Measurements from ENCODE around the gene DMBT1.

Gene DMBT1

GRCh38 chr10:122537545-122537944 is 23.0 kb upstream of the DMBT1 start:
- peaks cover 28% of the 10 kb centered on the region for H3K4me1 ChIP-seq (ENCODE audit: insufficient read depth, low read length)
- H3K27me3 ChIP-seq (ENCODE audit: insufficient read depth, low read length, poor library complexity) = no peaks in the 10 kb centered on the region
- H3K36me3 ChIP-seq (ENCODE audit: insufficient read depth, low read length) = no peaks in the 10 kb centered on the region
- no peak overlapping the region for H3K9ac ChIP-seq (ENCODE audit: low read depth, low read length)
- no peaks in the 10 kb centered on the region for H3K9me3 ChIP-seq (ENCODE audit: insufficient read depth, low read length, severe bottlenecking)
- no peak overlapping the region for H3K4me3 ChIP-seq (ENCODE audit: low read depth in 1 of 2, low read length in 2 of 2)
- H3K27ac ChIP-seq (ENCODE audit: low read length) = no peak overlapping the region
- H2AFZ ChIP-seq (ENCODE audit: low read depth, low read length) = no peak overlapping the region
- no peak for ATAC-seq (ENCODE audit: insufficient read depth, low read depth)
- no peaks in the 10 kb centered on the region for H3K79me2 ChIP-seq (ENCODE audit: insufficient read depth, low read length)
- no peaks in the 10 kb centered on the region for H4K20me1 ChIP-seq (ENCODE audit: insufficient read depth, low read length)
- no peak for DNase-seq
- TF ChIP-seq CTCF (IDR thresholded peaks at IDR 0.05; ENCODE audit: borderline replicate concordance, extremely low read depth, low read length, poor library complexity, severe bottlenecking) = no peak
- TF ChIP-seq EZH2 (IDR thresholded peaks at IDR 0.05; ENCODE audit: borderline replicate concordance, low read depth, low read length, severe bottlenecking) = no peak
- no peak overlapping the region for H3K4me2 ChIP-seq (ENCODE audit: insufficient read depth, low read length)

GRCh38 chr10:122541541-122542002 is 19.0 kb upstream of the DMBT1 start:
- Histone ChIP-seq H3K27ac (ENCODE audit: low read length) (no peak overlapping the region), H3K4me3 (ENCODE audit: low read depth in 1 of 2, low read length in 2 of 2) (no peak overlapping the region), H3K4me1 (ENCODE audit: insufficient read depth, low read length) (peaks cover 29% of the 10 kb centered on the region), H4K20me1 (ENCODE audit: insufficient read depth, low read length) (no peaks in the 10 kb centered on the region), H3K4me2 (ENCODE audit: insufficient read depth, low read length) (peak overlapping the region; percentile 23; the same call in 1 of the 2 replicates), H3K36me3 (ENCODE audit: insufficient read depth, low read length) (no peaks in the 10 kb centered on the region), H3K79me2 (ENCODE audit: insufficient read depth, low read length) (no peaks in the 10 kb centered on the region), H2AFZ (ENCODE audit: low read depth, low read length) (no peak overlapping the region), H3K27me3 (ENCODE audit: insufficient read depth, low read length, poor library complexity) (no peaks in the 10 kb centered on the region), H3K9me3 (ENCODE audit: insufficient read depth, low read length, severe bottlenecking) (no peaks in the 10 kb centered on the region), H3K9ac (ENCODE audit: low read depth, low read length) (no peak overlapping the region)
- no peak for TF ChIP-seq EZH2 (IDR thresholded peaks at IDR 0.05; ENCODE audit: borderline replicate concordance, low read depth, low read length, severe bottlenecking)
- no peak for TF ChIP-seq CTCF (IDR thresholded peaks at IDR 0.05; ENCODE audit: borderline replicate concordance, extremely low read depth, low read length, poor library complexity, severe bottlenecking)
- DNase-seq = no peak
- peak; percentile 80 for ATAC-seq (ENCODE audit: insufficient read depth, low read depth)

GRCh38 chr10:122543676-122544445 is 16.7 kb upstream of the DMBT1 start:
- no peak for DNase-seq
- H3K79me2 ChIP-seq (ENCODE audit: insufficient read depth, low read length) = no peaks in the 10 kb centered on the region

More at GRCh38 chr10:122543676-122544445, 16.7 kb upstream of the DMBT1 start:
- Histone ChIP-seq H3K4me3 (ENCODE audit: low read depth in 1 of 2, low read length in 2 of 2) (no peak overlapping the region), H3K9me3 (ENCODE audit: insufficient read depth, low read length, severe bottlenecking) (no peaks in the 10 kb centered on the region), H3K9ac (ENCODE audit: low read depth, low read length) (no peak overlapping the region), H4K20me1 (ENCODE audit: insufficient read depth, low read length) (no peaks in the 10 kb centered on the region), H3K27ac (ENCODE audit: low read length) (no peak overlapping the region), H3K4me2 (ENCODE audit: insufficient read depth, low read length) (no peak overlapping the region), H3K4me1 (ENCODE audit: insufficient read depth, low read length) (peaks cover 29% of the 10 kb centered on the region), H3K27me3 (ENCODE audit: insufficient read depth, low read length, poor library complexity) (no peaks in the 10 kb centered on the region), H3K36me3 (ENCODE audit: insufficient read depth, low read length) (no peaks in the 10 kb centered on the region), H2AFZ (ENCODE audit: low read depth, low read length) (no peak overlapping the region)
- no peak for ATAC-seq (ENCODE audit: insufficient read depth, low read depth)
- TF ChIP-seq EZH2 (IDR thresholded peaks at IDR 0.05; ENCODE audit: borderline replicate concordance, low read depth, low read length, severe bottlenecking) = no peak
- TF ChIP-seq CTCF (IDR thresholded peaks at IDR 0.05; ENCODE audit: borderline replicate concordance, extremely low read depth, low read length, poor library complexity, severe bottlenecking) = no peak

All from DND-41 (cell line).